Hematopoietic multipotent progenitor cell treated with erythropoietin and hydrocortisone succinate and interleukin-3 and kit ligand, for 4 days (in vitro differentiated cells): ENCODE data around the gene NFKB1.
"Not testable (repeated sequence)": the region's sequence is repeated elsewhere in the genome, so short reads cannot be mapped to it uniquely, and the experiment has no call there.

Experiments
- DNase-seq: peaks from one replicate; pipeline ENCODE4 v3.0.0-alpha.2; 2015

NFKB1 gene

GRCh38 chr4:102500696-102501446 lies at the start of gene NFKB1:
Gene NFKB1 (plus strand): TSS chr4:102501359. CDS start chr4:102525519, 24,160 bp downstream.
- DNase-seq, result peak; percentile 88

- DNase-seq, result no peak
These were observed 48.3 kb upstream of the NFKB1 start for GRCh38 chr4:102452854-102453253.

- DNase-seq, result no peak
These were observed 47.3 kb upstream of the NFKB1 start for GRCh38 chr4:102453827-102454226.

GRCh38 chr4:102454268-102454667 lies 46.9 kb upstream of the NFKB1 start:
- DNase-seq, result peak; percentile 57

- no peak for DNase-seq
These were observed 46.0 kb upstream of the NFKB1 start for GRCh38 chr4:102454981-102455685.

- no peak for DNase-seq
These were observed 45.4 kb upstream of the NFKB1 start for GRCh38 chr4:102455750-102456149.

GRCh38 chr4:102466298-102466697 lies 34.9 kb upstream of the NFKB1 start:
- DNase-seq, result no peak

- DNase-seq, result no peak
These were observed 31.4 kb upstream of the NFKB1 start for GRCh38 chr4:102469806-102470205.

GRCh38 chr4:102472441-102473013 lies 28.6 kb upstream of the NFKB1 start:
- DNase-seq, result no peak

GRCh38 chr4:102473476-102473875 lies 27.7 kb upstream of the NFKB1 start:
- no peak for DNase-seq

- DNase-seq, result no peak
These were observed 26.2 kb upstream of the NFKB1 start for GRCh38 chr4:102474736-102475504.

- DNase-seq, result no peak
These were observed 23.5 kb upstream of the NFKB1 start for GRCh38 chr4:102477657-102478056.

GRCh38 chr4:102478186-102478585 lies 23.0 kb upstream of the NFKB1 start:
- DNase-seq, result no peak

- DNase-seq, result not testable (repeated sequence)
These were observed 21.3 kb upstream of the NFKB1 start for GRCh38 chr4:102479832-102480231.

GRCh38 chr4:102483120-102483519 lies 18.0 kb upstream of the NFKB1 start:
- no peak for DNase-seq

- not testable (repeated sequence) for DNase-seq
These were observed 17.0 kb upstream of the NFKB1 start for GRCh38 chr4:102483990-102484692.

GRCh38 chr4:102492531-102493241 lies 8.5 kb upstream of the NFKB1 start:
- DNase-seq, result no peak

- DNase-seq, result no peak
These were observed 7.9 kb upstream of the NFKB1 start for GRCh38 chr4:102493257-102493656.

- peak; percentile 38 for DNase-seq
These were observed 7.4 kb upstream of the NFKB1 start for GRCh38 chr4:102493794-102494193.

- no peak for DNase-seq
These were observed 6.6 kb upstream of the NFKB1 start for GRCh38 chr4:102494603-102495002.

- DNase-seq, result no peak
These were observed 3.2 kb upstream of the NFKB1 start for GRCh38 chr4:102497986-102498385.

GRCh38 chr4:102500352-102500695 lies 835 bp upstream of the NFKB1 start:
- peak; percentile 72 for DNase-seq
